ENCODE results near the gene AKAP7. TPM values are rescaled to one million over a fixed set of nuclear protein-coding genes. Genes with fewer than 3 reads are reported as not detected.

Gene AKAP7
- total and polyA plus RNA-seq, 12 donors = 1.8 to 15.4 (median 8.7) TPM

GRCh38 chr6:131226459-131227157 is 91.3 kb downstream of the AKAP7 start:
- 89 to 94% methylated on average over 5 of the region's 5 CpGs for WGBS, 2 donors
- no peaks in the 10 kb centered on the region for H3K9me3 ChIP-seq
- DNase-seq (no peak), ATAC-seq (no peak)
- no peaks in the 10 kb centered on the region for H3K27me3 ChIP-seq
- no peak overlapping the region for H3K4me3 ChIP-seq
- no peaks in the 10 kb centered on the region for H3K4me1 ChIP-seq
- no peaks in the 10 kb centered on the region for H3K36me3 ChIP-seq
- intact Hi-C loops (cut with DNase I) = no loop called here
- H3K27ac ChIP-seq = no peak overlapping the region
- TF ChIP-seq CTCF (IDR thresholded peaks at IDR 0.05) = no peak

GRCh38 chr6:131227158-131227543 is 91.9 kb downstream of the AKAP7 start:
- H3K9me3 ChIP-seq = no peaks in the 10 kb centered on the region
- ATAC-seq = no peak
- intact Hi-C loops (cut with DNase I) = no loop called here
- H3K27ac ChIP-seq = no peak overlapping the region
- no peaks in the 10 kb centered on the region for H3K36me3 ChIP-seq
- no peaks in the 10 kb centered on the region for H3K4me1 ChIP-seq
- no peaks in the 10 kb centered on the region for H3K27me3 ChIP-seq
- no peak overlapping the region for H3K4me3 ChIP-seq
- WGBS, 2 donors = 98 to 99% methylated on average over 3 of the region's 3 CpGs
- no peak for TF ChIP-seq CTCF (IDR thresholded peaks at IDR 0.05)
- no peak for DNase-seq

- Histone ChIP-seq H3K27me3 (no peaks in the 10 kb centered on the region), H3K27ac (no peak overlapping the region), H3K4me1 (no peaks in the 10 kb centered on the region), H3K36me3 (no peaks in the 10 kb centered on the region), H3K4me3 (no peak overlapping the region), H3K9me3 (peaks cover 0 to 1% (median 0%) of the 10 kb centered on the region in 11 donors)
- ATAC-seq = no peak
- DNase-seq = no peak
- no peak for TF ChIP-seq CTCF (IDR thresholded peaks at IDR 0.05)
- intact Hi-C loops (cut with DNase I) = no loop called here
- 70 to 71% methylated on average over 2 of the region's 2 CpGs for WGBS, 2 donors
Measured at GRCh38 chr6:131231103-131231502, 95.8 kb downstream of the AKAP7 start.

GRCh38 chr6:131231891-131232290 is 96.6 kb downstream of the AKAP7 start:
- H3K27ac ChIP-seq = no peak overlapping the region
- ATAC-seq = no peak
- H3K36me3 ChIP-seq = no peaks in the 10 kb centered on the region
- intact Hi-C loops (cut with DNase I) = no loop called here
- peaks cover 0 to 6% (median 0%) of the 10 kb centered on the region in 11 donors for H3K9me3 ChIP-seq
- 73 to 77% methylated on average over 5 of the region's 5 CpGs for WGBS, 2 donors
- no peak for DNase-seq
- H3K27me3 ChIP-seq = no peaks in the 10 kb centered on the region
- TF ChIP-seq CTCF (IDR thresholded peaks at IDR 0.05) = no peak
- H3K4me1 ChIP-seq = no peaks in the 10 kb centered on the region
- no peak overlapping the region for H3K4me3 ChIP-seq
